BLaER1 treated with 17β-estradiol and CSF1 and Interleukin-3, amounts not matched to agents 10 nM and 100 nM (cell line): ENCODE measurements around the gene SLCO3A1.

Experiments
- H3K27ac ChIP-seq, 11 experiments: shearing (Covaris generic); formaldehyde crosslinking; 2 replicates each; pipeline ENCODE4 v1.8.1; 2022
- H3K27me3 ChIP-seq, 11 experiments: shearing (Covaris generic); formaldehyde crosslinking; 2 replicates each; pipeline ENCODE4 v1.8.1; 2022
- H3K36me3 ChIP-seq, 11 experiments: shearing (Covaris generic); formaldehyde crosslinking; 2 replicates each; pipeline ENCODE4 v1.8.1; 2022
- H3K4me1 ChIP-seq, 10 experiments: shearing (Covaris generic); formaldehyde crosslinking; 2 replicates each; pipeline ENCODE4 v1.8.1; 2022
- H3K4me2 ChIP-seq, 11 experiments: shearing (Covaris generic); formaldehyde crosslinking; 2 replicates each; pipeline ENCODE4 v1.8.1; 2022
- H3K4me3 ChIP-seq, 10 experiments: shearing (Covaris generic); formaldehyde crosslinking; 2 replicates each; pipeline ENCODE4 v1.8.1; 2022
- H3K9ac ChIP-seq, 11 experiments: shearing (Covaris generic); formaldehyde crosslinking; 2 replicates each; pipeline ENCODE4 v1.8.1; 2022
- H3K9me3 ChIP-seq, 11 experiments: shearing (Covaris generic); formaldehyde crosslinking; replicated peaks in 1 of 11; 2 replicates each; pipeline ENCODE4 v1.8.1; 2022
- H4K20me1 ChIP-seq, 11 experiments: shearing (Covaris generic); formaldehyde crosslinking; 2 replicates each; pipeline ENCODE4 v1.8.1; 2022
- Cebpa-rat ChIP-seq, 11 experiments: shearing (Covaris generic); IDR thresholded peaks; 2 replicates each; pipeline ENCODE4 v1.8.1; 2022

The SLCO3A1 gene

GRCh38 chr15:92082006-92082843 lies 228.7 kb downstream of the SLCO3A1 start:
- Histone ChIP-seq H3K27me3 (no peaks in the 10 kb centered on the region), H3K4me1 (peaks cover 22 to 46% (median 39%) of the 10 kb centered on the region in 10 experiments), H4K20me1 (peaks cover 0 to 39% (median 5%) of the 10 kb centered on the region in 11 experiments; a peak in 8 of 22 replicates), H3K4me3 (no peak overlapping the region), H3K4me2 (peak overlapping the region; percentile 4 to 79 (median 55); a peak in 21 of 22 replicates), H3K9me3 (no peaks in the 10 kb centered on the region), H3K36me3 (no peaks in the 10 kb centered on the region), H3K9ac (no peak overlapping the region), H3K27ac (no peak overlapping the region)
- TF ChIP-seq Cebpa-rat (IDR thresholded peaks at IDR 0.05), result no peak

GRCh38 chr15:92083190-92083589 lies 229.7 kb downstream of the SLCO3A1 start:
- Histone ChIP-seq H3K9ac (peak overlapping the region in 3 of 11 experiments; percentile 23 to 50 (median 28); a peak in 3 of 22 replicates), H3K4me2 (peak overlapping the region in 10 of 11 experiments; percentile 4 to 79 (median 60); a peak in 19 of 22 replicates), H3K9me3 (no peaks in the 10 kb centered on the region), H4K20me1 (peaks cover 0 to 39% (median 5%) of the 10 kb centered on the region in 11 experiments; a peak in 8 of 22 replicates), H3K27me3 (no peaks in the 10 kb centered on the region), H3K4me3 (no peak overlapping the region), H3K36me3 (no peaks in the 10 kb centered on the region), H3K27ac (no peak overlapping the region), H3K4me1 (peaks cover 13 to 46% (median 35%) of the 10 kb centered on the region in 10 experiments)
- TF ChIP-seq Cebpa-rat (IDR thresholded peaks at IDR 0.05), result no peak

GRCh38 chr15:92087211-92087610 lies 233.7 kb downstream of the SLCO3A1 start:
- Histone ChIP-seq H3K9ac (no peak overlapping the region), H3K4me1 (peaks cover 24 to 44% (median 39%) of the 10 kb centered on the region in 10 experiments), H3K4me2 (no peak overlapping the region), H3K36me3 (no peaks in the 10 kb centered on the region), H4K20me1 (peaks cover 0 to 34% (median 5%) of the 10 kb centered on the region in 11 experiments; a peak in 7 of 22 replicates), H3K4me3 (no peak overlapping the region), H3K27ac (no peak overlapping the region), H3K27me3 (no peaks in the 10 kb centered on the region), H3K9me3 (peaks cover 0 to 6% (median 0%) of the 10 kb centered on the region in 11 experiments; a peak in 1 of 22 replicates)
- TF ChIP-seq Cebpa-rat (IDR thresholded peaks at IDR 0.05), result no peak

- H3K36me3 ChIP-seq, result peaks cover 0 to 5% (median 0%) of the 10 kb centered on the region in 11 experiments; a peak in 1 of 22 replicates
- no peak for TF ChIP-seq Cebpa-rat (IDR thresholded peaks at IDR 0.05)
- H3K4me2 ChIP-seq, result peak overlapping the region in 4 of 11 experiments; percentile 78 to 83 (median 80); a peak in 8 of 22 replicates
- H3K9ac ChIP-seq, result no peak overlapping the region
- peaks cover 0 to 10% (median 0%) of the 10 kb centered on the region in 11 experiments; a peak in 2 of 22 replicates for H3K9me3 ChIP-seq
- peaks cover 0 to 16% (median 0%) of the 10 kb centered on the region in 11 experiments; a peak in 4 of 22 replicates for H4K20me1 ChIP-seq
- peaks cover 25 to 43% (median 31%) of the 10 kb centered on the region in 10 experiments for H3K4me1 ChIP-seq
- H3K27me3 ChIP-seq, result no peaks in the 10 kb centered on the region
- H3K27ac ChIP-seq, result no peak overlapping the region
- no peak overlapping the region for H3K4me3 ChIP-seq
Measured at GRCh38 chr15:92091155-92091734, 237.7 kb downstream of the SLCO3A1 start.

- Histone ChIP-seq H3K9me3 (peaks cover 0 to 12% (median 0%) of the 10 kb centered on the region in 11 experiments; a peak in 2 of 22 replicates), H3K27ac (peak overlapping the region in 2 of 11 experiments; percentile 8 to 32; a peak in 2 of 22 replicates), H3K4me2 (peak overlapping the region; percentile 62 to 83 (median 68)), H3K4me3 (no peak overlapping the region), H3K4me1 (peaks cover 31 to 56% (median 40%) of the 10 kb centered on the region in 10 experiments), H4K20me1 (peaks cover 0 to 16% (median 0%) of the 10 kb centered on the region in 11 experiments; a peak in 4 of 22 replicates), H3K9ac (peak overlapping the region in 2 of 11 experiments; percentile 13 to 16; a peak in 2 of 22 replicates), H3K36me3 (peaks cover 0 to 7% (median 0%) of the 10 kb centered on the region in 11 experiments; a peak in 1 of 22 replicates), H3K27me3 (no peaks in the 10 kb centered on the region)
- TF ChIP-seq Cebpa-rat (IDR thresholded peaks at IDR 0.05), result no peak
Measured at GRCh38 chr15:92092289-92093105, 239.0 kb downstream of the SLCO3A1 start.

GRCh38 chr15:92095693-92096092 lies 242.2 kb downstream of the SLCO3A1 start:
- peak overlapping the region in 9 of 11 experiments; percentile 23 to 62 (median 43); a peak in 12 of 22 replicates for H3K27ac ChIP-seq
- no peaks in the 10 kb centered on the region for H3K27me3 ChIP-seq
- H4K20me1 ChIP-seq, result peaks cover 0 to 16% (median 0%) of the 10 kb centered on the region in 11 experiments; a peak in 4 of 22 replicates
- peak overlapping the region in 3 of 10 experiments; percentile 15 to 39 (median 22); a peak in 3 of 20 replicates for H3K4me3 ChIP-seq
- H3K36me3 ChIP-seq, result peaks cover 0 to 7% (median 0%) of the 10 kb centered on the region in 11 experiments; a peak in 1 of 22 replicates
- H3K4me2 ChIP-seq, result peak overlapping the region; percentile 64 to 87 (median 73)
- TF ChIP-seq Cebpa-rat (IDR thresholded peaks at IDR 0.05), result no peak
- peaks cover 0 to 6% (median 0%) of the 10 kb centered on the region in 11 experiments; a peak in 1 of 22 replicates for H3K9me3 ChIP-seq
- H3K4me1 ChIP-seq, result peaks cover 38 to 56% (median 44%) of the 10 kb centered on the region in 10 experiments
- H3K9ac ChIP-seq, result peak overlapping the region in 2 of 11 experiments; percentile 35 to 43; a peak in 2 of 22 replicates

- Histone ChIP-seq H3K36me3 (peaks cover 0 to 7% (median 0%) of the 10 kb centered on the region in 11 experiments; a peak in 1 of 22 replicates), H3K9ac (no peak overlapping the region), H3K4me3 (no peak overlapping the region), H3K9me3 (peaks cover 0 to 6% (median 0%) of the 10 kb centered on the region in 11 experiments; a peak in 1 of 22 replicates), H4K20me1 (peaks cover 0 to 8% (median 0%) of the 10 kb centered on the region in 11 experiments; a peak in 2 of 22 replicates), H3K27ac (no peak overlapping the region), H3K4me2 (peak overlapping the region in 7 of 11 experiments; percentile 11 to 59 (median 22); a peak in 7 of 22 replicates), H3K4me1 (peaks cover 25 to 41% (median 32%) of the 10 kb centered on the region in 10 experiments), H3K27me3 (no peaks in the 10 kb centered on the region)
- no peak for TF ChIP-seq Cebpa-rat (IDR thresholded peaks at IDR 0.05)
Measured at GRCh38 chr15:92097474-92098178, 244.1 kb downstream of the SLCO3A1 start.
